Activated B cell treated with CpG ODN at 0.5 μM for 24 hours (primary cell): ENCODE data around the gene MOB2. TPM values are rescaled to one million over a fixed set of nuclear protein-coding genes. Genes with fewer than 3 reads are reported as not detected.

Experiments
- ATAC-seq: fragments of 200-7000 bp; cut with Tn5 transposase; one replicate; pipeline ENCODE4 v1.10.0; 2021; ENCODE audit warnings: low read depth, mild to moderate bottlenecking, moderate library complexity
- CTCF ChIA-PET: fragments of 350-600 bp; sonication (Branson Sonifier 250); formaldehyde crosslinking; loops from one replicate; lab custom pipeline; 2021; ENCODE audit warnings: antibody characterized with exemption; lab: Charles Lee
- POLR2A ChIA-PET: fragments of 350-600 bp; sonication (Branson Sonifier 250); formaldehyde crosslinking; loops from one replicate; lab custom pipeline; 2021; ENCODE audit warnings: antibody characterized with exemption; lab: Charles Lee
- DNase-seq: peaks from one replicate; pipeline ENCODE4 v3.0.0; 2022
- H3K27ac Mint-ChIP-seq: one replicate; pipeline ENCODE4 v1.8.0; 2020; ENCODE audit warnings: mixed read lengths
- H3K27me3 Mint-ChIP-seq: one replicate; pipeline ENCODE4 v1.8.0; 2021; ENCODE audit warnings: mixed read lengths
- H3K36me3 Mint-ChIP-seq: one replicate; pipeline ENCODE4 v1.8.0; 2021; ENCODE audit warnings: low read depth, mixed read lengths
- H3K4me1 Mint-ChIP-seq: one replicate; pipeline ENCODE4 v1.8.0; 2021; ENCODE audit warnings: mixed read lengths
- H3K4me3 Mint-ChIP-seq: one replicate; pipeline ENCODE4 v1.8.0; 2020; ENCODE audit warnings: mild to moderate bottlenecking, mixed read lengths
- H3K9me3 Mint-ChIP-seq: one replicate; pipeline ENCODE4 v1.8.0; 2020; ENCODE audit warnings: mixed read lengths
- CTCF ChIP-seq: fragments of 200-600 bp; IDR thresholded peaks from one replicate; pipeline ENCODE4 v1.8.0; 2022; ENCODE audit warnings: antibody characterized with exemption, mild to moderate bottlenecking
- intact Hi-C: fragments of 100-400 bp; cut with micrococcal nuclease; formaldehyde crosslinking; loops from one replicate; pipeline ENCODE4 v1.15.1; 2024
- total RNA-seq: library from RNA; stranded (reverse); gene quantifications from 2 replicates; pipeline ENCODE4 v1.2.3, GENCODE V29; 2022

Gene MOB2
- total RNA-seq, 1 donor from 2014 or later: 29.5 TPM

DNA sequence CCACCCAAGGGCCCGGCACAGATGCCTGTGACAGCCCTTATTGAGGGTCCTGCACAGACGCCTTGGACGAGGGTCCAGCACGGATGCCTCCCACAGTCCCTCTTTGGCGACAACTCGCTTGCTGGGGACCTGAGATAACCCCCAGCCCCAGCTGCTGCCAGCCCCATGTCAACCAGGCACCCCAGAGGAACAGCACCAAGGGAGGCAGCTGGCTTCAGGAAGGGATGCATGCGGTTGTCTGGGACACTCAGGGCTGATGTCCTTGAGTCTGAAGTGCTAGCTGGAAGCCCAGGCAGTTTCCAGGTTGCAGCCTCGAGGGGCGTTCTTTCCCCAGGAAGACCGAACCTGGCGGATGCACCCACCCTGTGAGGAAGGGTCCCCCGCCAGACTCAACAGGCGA, 33.8 kb downstream of the MOB2 start:
- Mint-ChIP-seq H3K27me3 (no peaks in the 10 kb centered on the region), H3K9me3 (no peaks in the 10 kb centered on the region), H3K36me3 (no peaks in the 10 kb centered on the region), H3K27ac (no peak overlapping the region), H3K4me1 (peaks cover 2% of the 10 kb centered on the region), H3K4me3 (no peak overlapping the region)
- ChIA-PET POLR2A (no interaction called here), CTCF (interaction anchor here (1.2 kb wide), 1 partner anchor 122 kb away, joined by 3 read pairs; no protein-coding TSS in a partner anchor)
- DNase-seq (no peak), ATAC-seq (no peak)
- intact Hi-C loops: loop anchor here (1.0 to 2.0 kb wide), 2 partner anchors 62 to 122 kb away; no protein-coding TSS in a partner anchor
- TF ChIP-seq CTCF: no peak

- no peaks in the 10 kb centered on the region for H3K27me3 Mint-ChIP-seq
- no peaks in the 10 kb centered on the region for H3K36me3 Mint-ChIP-seq
- H3K4me3 Mint-ChIP-seq: no peak overlapping the region
- ChIA-PET POLR2A (no interaction called here), CTCF (no interaction called here)
- peaks cover 2% of the 10 kb centered on the region for H3K4me1 Mint-ChIP-seq
- no peak for TF ChIP-seq CTCF
- intact Hi-C loops: loop anchor here (2.0 kb wide), 1 partner anchor 63 kb away; no protein-coding TSS in a partner anchor
- no peak overlapping the region for H3K27ac Mint-ChIP-seq
- no peaks in the 10 kb centered on the region for H3K9me3 Mint-ChIP-seq
- ATAC-seq (no peak), DNase-seq (no peak)
These were observed 34.7 kb downstream of the MOB2 start for GRCh38 chr11:1451781-1452470.

GRCh38 chr11:1450949-1451710, 35.4 kb downstream of the MOB2 start:
- H3K36me3 Mint-ChIP-seq: no peaks in the 10 kb centered on the region
- POLR2A ChIA-PET: no interaction called here
- ATAC-seq (no peak), DNase-seq (no peak)
- no peak overlapping the region for H3K27ac Mint-ChIP-seq
- peaks cover 2% of the 10 kb centered on the region for H3K4me1 Mint-ChIP-seq
- no peaks in the 10 kb centered on the region for H3K27me3 Mint-ChIP-seq
- TF ChIP-seq CTCF: no peak
- H3K9me3 Mint-ChIP-seq: no peaks in the 10 kb centered on the region
- CTCF ChIA-PET: no interaction called here
- intact Hi-C loops: no loop called here
- H3K4me3 Mint-ChIP-seq: no peak overlapping the region

- no peak for TF ChIP-seq CTCF
- no peaks in the 10 kb centered on the region for H3K27me3 Mint-ChIP-seq
- DNase-seq (no peak), ATAC-seq (no peak)
- intact Hi-C loops: no loop called here
- H3K27ac Mint-ChIP-seq: no peak overlapping the region
- ChIA-PET CTCF (no interaction called here), POLR2A (no interaction called here)
- H3K36me3 Mint-ChIP-seq: no peaks in the 10 kb centered on the region
- H3K4me1 Mint-ChIP-seq: peaks cover 2% of the 10 kb centered on the region
- H3K4me3 Mint-ChIP-seq: no peak overlapping the region
- H3K9me3 Mint-ChIP-seq: no peaks in the 10 kb centered on the region
These were observed 36.2 kb downstream of the MOB2 start for GRCh38 chr11:1450344-1450875.
